HepG2 (cell line): ENCODE data around the gene TRIM7. TPM values are rescaled to one million over a fixed set of nuclear protein-coding genes. Genes with fewer than 3 reads are reported as not detected.

Experiments
- CHD4 ChIP-seq: fragments of 200-600 bp; sonication (generic); IDR thresholded peaks from 2 replicates; pipeline ENCODE4 v1.7.0; 2017; ENCODE audit warnings: mild to moderate bottlenecking, low read length, borderline replicate concordance
- FOXC1 ChIP-seq: sonication (generic); formaldehyde crosslinking; IDR thresholded peaks from 2 replicates; pipeline ENCODE4 v1.8.0; 2022; ENCODE audit warnings: mild to moderate bottlenecking, missing genetic modification reagents, borderline replicate concordance
- MLX ChIP-seq: IDR thresholded peaks from 2 replicates; pipeline ENCODE4 v1.6.1; 2016
- PATZ1 ChIP-seq: sonication (generic); formaldehyde crosslinking; IDR thresholded peaks from 2 replicates; pipeline ENCODE4 v1.4.0; 2020; ENCODE audit warnings: missing genetic modification reagents
- SALL1 ChIP-seq: sonication (generic); formaldehyde crosslinking; IDR thresholded peaks from 2 replicates; pipeline ENCODE4 v1.8.0; 2022; ENCODE audit warnings: mild to moderate bottlenecking, missing genetic modification reagents
- ZBTB10 ChIP-seq: sonication (generic); formaldehyde crosslinking; IDR thresholded peaks from 2 replicates; pipeline ENCODE4 v1.4.0; 2020; ENCODE audit warnings: missing genetic modification reagents, borderline replicate concordance
- ZMYM4 ChIP-seq: sonication (generic); formaldehyde crosslinking; IDR thresholded peaks from 2 replicates; pipeline ENCODE4 v1.8.1; 2023; ENCODE audit warnings: mild to moderate bottlenecking, missing genetic modification reagents
- ZNF431 ChIP-seq: sonication (generic); formaldehyde crosslinking; IDR thresholded peaks from 2 replicates; pipeline ENCODE4 v1.9.0; 2022; ENCODE audit warnings: missing genetic modification reagents, low read depth, mild to moderate bottlenecking, borderline replicate concordance
- ZNF607 ChIP-seq: sonication (generic); formaldehyde crosslinking; IDR thresholded peaks from 2 replicates; pipeline ENCODE4 v1.5.1; 2020; ENCODE audit warnings: missing genetic modification reagents, mild to moderate bottlenecking, borderline replicate concordance
- ZNF674 ChIP-seq: sonication (generic); formaldehyde crosslinking; IDR thresholded peaks from 2 replicates; pipeline ENCODE4 v1.5.0; 2020; ENCODE audit warnings: low read depth, mild to moderate bottlenecking, missing genetic modification reagents
- ZNF687 ChIP-seq: sonication (generic); formaldehyde crosslinking; IDR thresholded peaks from 2 replicates; pipeline ENCODE4 v1.5.1; 2020; ENCODE audit warnings: mild to moderate bottlenecking, missing genetic modification reagents, moderate library complexity
- ZNF709 ChIP-seq: sonication (generic); formaldehyde crosslinking; IDR thresholded peaks from 2 replicates; pipeline ENCODE4 v1.5.0; 2020; ENCODE audit warnings: mild to moderate bottlenecking, missing genetic modification reagents
- ZNF775 ChIP-seq: sonication (generic); formaldehyde crosslinking; IDR thresholded peaks from 2 replicates; pipeline ENCODE4 v1.4.0; 2020; ENCODE audit warnings: missing genetic modification reagents, mild to moderate bottlenecking, moderate library complexity, borderline replicate concordance
- ZSCAN30 ChIP-seq: sonication (generic); formaldehyde crosslinking; IDR thresholded peaks from 2 replicates; pipeline ENCODE4 v1.5.0; 2020; ENCODE audit warnings: mild to moderate bottlenecking, missing genetic modification reagents
- polyA plus RNA-seq, 8 experiments: library from polyadenylated mRNA; depleted of rRNA in 3 of 8; stranded (reverse) in 7 of 8; unstranded in 1 of 8; fragments of >200 nt; fragmentation: Illumina TruSeq in 4 of 8; extraction: Trizol in 4 of 8; gene quantifications; 2 replicates each; pipeline versions ENCODE4 v1.2.1 to v1.2.3, GENCODE V29; 2011 to 2016; ENCODE audit warnings: low read depth in 4 of 8, missing spikeins in 1 of 8, mixed read lengths in 1 of 8; ENCODE audit not compliant: insufficient read depth in 1 of 8
- total RNA-seq, 5 experiments: library from RNA; depleted of rRNA; stranded (reverse); fragments of >200 nt; fragmentation: Illumina TruSeq; extraction: Trizol; gene quantifications; 2 replicates each; pipeline ENCODE4 v1.2.3, GENCODE V29; 2016; ENCODE audit warnings: low read depth in 1 of 5
- TF ChIP-seq, protein P1 (sequence below): sonication (generic); formaldehyde crosslinking; IDR thresholded peaks from 2 replicates; pipeline ENCODE4 v1.5.1; 2020; ENCODE audit warnings: mild to moderate bottlenecking, moderate library complexity, missing genetic modification reagents

TRIM7 gene
- total and polyA plus RNA-seq, 2 of the 13 experiments (the other 11 are each of a cell fraction or from before 2014, with no cell fraction given) = 0.13 TPM; not detected in 1

DNA sequence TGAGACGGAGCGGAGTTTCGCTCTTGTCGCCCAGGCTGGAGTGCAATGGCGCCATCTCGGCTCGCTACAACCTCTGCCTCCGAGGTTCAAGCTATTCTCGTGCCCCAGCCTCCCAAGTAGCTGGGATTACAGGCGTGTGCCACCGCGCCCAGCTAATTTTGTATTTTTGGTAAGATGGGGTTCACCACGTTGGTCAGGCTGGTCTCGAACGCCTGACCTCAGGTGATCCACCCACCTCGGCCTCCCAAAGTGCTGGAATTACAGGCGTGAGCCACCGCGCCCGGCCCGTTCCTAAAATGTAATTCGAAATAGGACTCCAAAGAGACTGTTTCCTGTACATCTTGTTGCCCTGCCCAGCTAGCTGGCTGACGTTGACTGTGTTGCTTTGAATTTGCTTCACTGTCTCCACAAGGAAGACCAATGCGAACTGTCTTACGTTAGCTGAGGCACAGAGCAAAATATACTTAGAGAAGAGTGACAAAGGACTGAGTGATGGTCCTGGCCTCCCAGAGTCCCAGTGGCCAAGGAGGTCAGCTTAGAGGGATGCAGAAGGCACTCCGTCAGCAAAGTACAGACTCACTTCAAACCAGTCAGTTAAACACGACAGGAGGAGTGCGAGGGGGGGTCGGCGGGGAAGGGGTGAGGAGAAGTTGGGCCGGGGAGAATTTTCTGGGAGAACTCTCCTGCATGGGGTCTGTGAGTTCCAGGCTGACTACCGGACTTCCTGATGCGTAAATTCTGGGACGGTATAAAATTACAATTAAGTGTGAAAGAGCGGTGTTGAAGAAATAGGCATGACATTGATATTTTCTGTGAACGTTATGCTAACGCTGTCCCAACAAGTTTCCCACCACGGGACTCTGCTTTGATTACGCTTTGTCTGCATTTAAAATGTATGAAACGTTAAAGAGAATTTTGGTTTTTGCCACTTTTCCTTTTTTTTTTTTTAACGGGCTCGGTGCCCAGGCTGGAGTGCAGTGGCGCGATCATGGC lies 11.3 kb upstream of the TRIM7 start (continued):
- TF ChIP-seq ZNF431 (CRISPR knock-in tag) (no peak), CHD4 (peak; percentile 76; the same call in 1 of the 2 replicates), ZSCAN30 (CRISPR knock-in tag) (no peak), ZNF687 (CRISPR knock-in tag) (0 out of 2 replicates have a peak, but pooled peaks have one; percentile 22), FOXC1 (CRISPR knock-in tag) (peak; percentile 66), ZMYM4 (0 out of 2 replicates have a peak, but pooled peaks have one; percentile 33), MLX (CRISPR knock-in tag) (no peak), ZNF674 (CRISPR knock-in tag) (0 out of 2 replicates have a peak, but pooled peaks have one; percentile 15), ZBTB10 (CRISPR knock-in tag) (0 out of 2 replicates have a peak, but pooled peaks have one; percentile 55), ZNF607 (no peak), ZNF709 (peak; percentile 28; the same call in 1 of the 2 replicates), PATZ1 (CRISPR knock-in tag) (peak; percentile 7; the same call in 1 of the 2 replicates), SALL1 (CRISPR knock-in tag) (peak; percentile 55; the same call in 1 of the 2 replicates), ZNF775 (CRISPR knock-in tag) (peak; percentile 95; the same call in 1 of the 2 replicates)
- TF ChIP-seq, protein P1, sequence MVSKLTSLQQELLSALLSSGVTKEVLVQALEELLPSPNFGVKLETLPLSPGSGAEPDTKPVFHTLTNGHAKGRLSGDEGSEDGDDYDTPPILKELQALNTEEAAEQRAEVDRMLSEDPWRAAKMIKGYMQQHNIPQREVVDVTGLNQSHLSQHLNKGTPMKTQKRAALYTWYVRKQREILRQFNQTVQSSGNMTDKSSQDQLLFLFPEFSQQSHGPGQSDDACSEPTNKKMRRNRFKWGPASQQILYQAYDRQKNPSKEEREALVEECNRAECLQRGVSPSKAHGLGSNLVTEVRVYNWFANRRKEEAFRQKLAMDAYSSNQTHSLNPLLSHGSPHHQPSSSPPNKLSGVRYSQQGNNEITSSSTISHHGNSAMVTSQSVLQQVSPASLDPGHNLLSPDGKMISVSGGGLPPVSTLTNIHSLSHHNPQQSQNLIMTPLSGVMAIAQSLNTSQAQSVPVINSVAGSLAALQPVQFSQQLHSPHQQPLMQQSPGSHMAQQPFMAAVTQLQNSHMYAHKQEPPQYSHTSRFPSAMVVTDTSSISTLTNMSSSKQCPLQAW = peak; percentile 54; the same call in 1 of the 2 replicates
